HEK293 (cell line): Measurements from ENCODE around the gene C16orf74.

Experiments used
- CTCF ChIA-PET: fragments of 350-600 bp; formaldehyde crosslinking; extraction: SDS; loops from one replicate; lab custom pipeline; 2021; ENCODE audit warnings: antibody characterized with exemption; lab: Yijun Ruan, JAX
- POLR2A ChIA-PET: fragments of 300-600 bp; formaldehyde crosslinking; extraction: SDS; loops from one replicate; lab custom pipeline; 2020; ENCODE audit warnings: antibody characterized with exemption, inconsistent platforms; lab: Yijun Ruan, JAX
- H3K27ac ChIP-seq: fragments of 200-500 bp; sonication (Bioruptor generic); 2 replicates; pipeline ENCODE4 v1.5.1; 2014; ENCODE audit warnings: low read depth, low read length, control low read depth, inconsistent platforms; ENCODE audit errors: extremely low read depth
- H3K36me3 ChIP-seq, 2 experiments: fragments of 200-500 bp in 1 of 2; sonication (Bioruptor generic) in 1 of 2; 1 replicate in 1 of 2; 2 replicates in 1 of 2; pipeline ENCODE4 v1.5.1; 2014 to 2017; ENCODE audit warnings: inconsistent platforms in 2 of 2, low read length in 2 of 2; ENCODE audit not compliant: control insufficient read depth in 2 of 2, insufficient read depth in 1 of 2
- H3K4me1 ChIP-seq: fragments of 200-500 bp; sonication (Bioruptor generic); 2 replicates; pipeline ENCODE4 v1.5.1; 2014; ENCODE audit warnings: mild to moderate bottlenecking, low read length, inconsistent platforms; ENCODE audit not compliant: control insufficient read depth, insufficient read depth
- H3K4me3 ChIP-seq: 2 replicates; pipeline ENCODE4 v1.5.1; 2011; ENCODE audit warnings: low read depth, mild to moderate bottlenecking, control low read depth, low read length, moderate library complexity
- H3K9me3 ChIP-seq: fragments of 200-500 bp; sonication (Bioruptor generic); 2 replicates; pipeline ENCODE4 v1.5.1; 2014; ENCODE audit warnings: low read depth, low read length, inconsistent platforms; ENCODE audit not compliant: control insufficient read depth, insufficient read depth
- ELK4 ChIP-seq: IDR thresholded peaks from 2 replicates; pipeline ENCODE4 v1.6.1; 2011; ENCODE audit warnings: mild to moderate bottlenecking, low read depth, low read length, borderline replicate concordance
- GLIS1 ChIP-seq: fragments of 450-650 bp; formaldehyde crosslinking; IDR thresholded peaks from 2 replicates; pipeline ENCODE4 v1.5.1; 2016; ENCODE audit warnings: missing biosample characterization, missing genetic modification characterization
- GLIS2 ChIP-seq: fragments of 450-650 bp; formaldehyde crosslinking; IDR thresholded peaks from 2 replicates; pipeline ENCODE4 v1.5.1; 2016; ENCODE audit warnings: missing biosample characterization, missing genetic modification characterization
- HIC1 ChIP-seq: fragments of 450-650 bp; formaldehyde crosslinking; IDR thresholded peaks from 2 replicates; pipeline ENCODE4 v1.5.1; 2016; ENCODE audit warnings: missing biosample characterization, missing genetic modification characterization
- MZF1 ChIP-seq: fragments of 450-650 bp; formaldehyde crosslinking; IDR thresholded peaks from 2 replicates; pipeline ENCODE4 v1.5.1; 2017; ENCODE audit warnings: missing biosample characterization, missing genetic modification characterization, borderline replicate concordance
- OVOL3 ChIP-seq: fragments of 450-650 bp; formaldehyde crosslinking; IDR thresholded peaks from 2 replicates; pipeline ENCODE4 v1.5.1; 2016; ENCODE audit warnings: missing biosample characterization, missing genetic modification characterization
- PATZ1 ChIP-seq: fragments of 450-650 bp; formaldehyde crosslinking; IDR thresholded peaks from 2 replicates; pipeline ENCODE4 v1.5.1; 2016; ENCODE audit warnings: missing biosample characterization, missing genetic modification characterization
- PRDM1 ChIP-seq: fragments of 450-650 bp; formaldehyde crosslinking; IDR thresholded peaks from 2 replicates; pipeline ENCODE4; 2016; ENCODE audit warnings: missing biosample characterization, missing genetic modification characterization
- SCRT2 ChIP-seq: fragments of 450-650 bp; formaldehyde crosslinking; IDR thresholded peaks from 2 replicates; pipeline ENCODE4 v1.5.1; 2016; ENCODE audit warnings: missing biosample characterization, missing genetic modification characterization
- ZBTB21 ChIP-seq: fragments of 450-650 bp; formaldehyde crosslinking; IDR thresholded peaks from 2 replicates; pipeline ENCODE4 v1.5.1; 2017; ENCODE audit warnings: missing biosample characterization, missing genetic modification characterization
- ZBTB44 ChIP-seq: fragments of 450-650 bp; IDR thresholded peaks from 2 replicates; pipeline ENCODE4 v1.5.1; 2018; ENCODE audit warnings: missing biosample characterization, mild to moderate bottlenecking, missing genetic modification characterization
- ZIC2 ChIP-seq: fragments of 450-650 bp; formaldehyde crosslinking; IDR thresholded peaks from 2 replicates; pipeline ENCODE4 v1.5.1; 2016; ENCODE audit warnings: missing biosample characterization, missing genetic modification characterization
- ZNF114 ChIP-seq: fragments of 450-650 bp; formaldehyde crosslinking; IDR thresholded peaks from 2 replicates; pipeline ENCODE4 v1.5.0; 2017; ENCODE audit warnings: missing biosample characterization, missing genetic modification characterization
- ZNF19 ChIP-seq: fragments of 450-650 bp; formaldehyde crosslinking; IDR thresholded peaks from 2 replicates; pipeline ENCODE4; 2016; ENCODE audit warnings: missing biosample characterization, missing genetic modification characterization, low read depth
- ZNF2 ChIP-seq: fragments of 450-650 bp; formaldehyde crosslinking; IDR thresholded peaks from 2 replicates; pipeline ENCODE4 v1.5.1; 2016; ENCODE audit warnings: missing biosample characterization, missing genetic modification characterization
- ZNF302 ChIP-seq: fragments of 450-650 bp; formaldehyde crosslinking; IDR thresholded peaks from 2 replicates; pipeline ENCODE4 v1.5.1; 2016; ENCODE audit warnings: missing biosample characterization, missing genetic modification characterization, low read depth
- ZNF423 ChIP-seq: fragments of 450-650 bp; formaldehyde crosslinking; IDR thresholded peaks from 2 replicates; pipeline ENCODE4 v1.5.1; 2016; ENCODE audit warnings: missing biosample characterization, missing genetic modification characterization
- ZNF510 ChIP-seq: fragments of 450-650 bp; formaldehyde crosslinking; IDR thresholded peaks from 2 replicates; pipeline ENCODE4 v1.5.1; 2018; ENCODE audit warnings: mild to moderate bottlenecking, missing genetic modification characterization, missing biosample characterization; ENCODE audit not compliant: insufficient replicate concordance
- ZNF513 ChIP-seq: fragments of 450-650 bp; IDR thresholded peaks from 2 replicates; pipeline ENCODE4 v1.5.1; 2018; ENCODE audit warnings: missing biosample characterization, missing genetic modification characterization
- ZNF529 ChIP-seq: fragments of 450-650 bp; formaldehyde crosslinking; IDR thresholded peaks from 2 replicates; pipeline ENCODE4 v1.5.1; 2017; ENCODE audit warnings: missing genetic modification characterization, missing biosample characterization; ENCODE audit not compliant: insufficient replicate concordance
- ZNF585B ChIP-seq: fragments of 450-650 bp; formaldehyde crosslinking; IDR thresholded peaks from 2 replicates; pipeline ENCODE4 v1.5.1; 2016; ENCODE audit warnings: missing biosample characterization, missing genetic modification characterization
- ZNF596 ChIP-seq: fragments of 450-650 bp; IDR thresholded peaks from 2 replicates; pipeline ENCODE4 v1.5.0; 2018; ENCODE audit warnings: missing biosample characterization, mild to moderate bottlenecking, missing genetic modification characterization, moderate library complexity
- ZNF785 ChIP-seq: fragments of 450-650 bp; formaldehyde crosslinking; IDR thresholded peaks from 2 replicates; pipeline ENCODE4 v1.5.1; 2016; ENCODE audit warnings: missing biosample characterization, missing genetic modification characterization

The C16orf74 gene

GRCh38 chr16:85763616-85764015 lies 12.7 kb upstream of the C16orf74 start:
- ChIA-PET CTCF (interaction anchor here (0.8 kb wide), 1 partner anchor 26 kb away, joined by 3 read pairs; no protein-coding TSS in a partner anchor), POLR2A (no interaction called here)
- no peak overlapping the region for H3K27ac ChIP-seq

GRCh38 chr16:85762970-85763369 lies 12.1 kb upstream of the C16orf74 start:
- no peaks in the 10 kb centered on the region for H3K4me1 ChIP-seq
- CTCF ChIA-PET, result interaction anchor here (0.8 kb wide), 1 partner anchor 26 kb away, joined by 3 read pairs; no protein-coding TSS in a partner anchor
- H3K4me3 ChIP-seq, result no peak overlapping the region
- no peaks in the 10 kb centered on the region for H3K36me3 ChIP-seq
- POLR2A ChIA-PET, result no interaction called here
- TF ChIP-seq SCRT2 (tag by site-specific recombination) (no peak), MZF1 (no peak), ELK4 (no peak), PRDM1 (tag by site-specific recombination) (no peak), ZNF596 (no peak), ZNF114 (tag by site-specific recombination) (no peak), ZIC2 (tag by site-specific recombination) (peak; percentile 34; the same call in 1 of the 2 replicates)
- no peak overlapping the region for H3K27ac ChIP-seq
- H3K9me3 ChIP-seq, result no peaks in the 10 kb centered on the region

More at GRCh38 chr16:85763616-85764015, 12.7 kb upstream of the C16orf74 start:
- TF ChIP-seq ZNF785 (tag by site-specific recombination) (no peak), ZNF19 (tag by site-specific recombination) (no peak), ZNF423 (tag by site-specific recombination) (no peak), PATZ1 (tag by site-specific recombination) (no peak), ZNF529 (no peak), GLIS1 (tag by site-specific recombination) (no peak), ZNF302 (no peak), ZNF2 (no peak), ZNF510 (tag by site-specific recombination) (no peak), ZNF585B (tag by site-specific recombination) (no peak), ZBTB21 (tag by site-specific recombination) (no peak)
- Histone ChIP-seq H3K4me1 (no peaks in the 10 kb centered on the region), H3K4me3 (no peak overlapping the region), H3K36me3 (no peaks in the 10 kb centered on the region), H3K9me3 (no peaks in the 10 kb centered on the region)

GRCh38 chr16:85761861-85762260 lies 11.0 kb upstream of the C16orf74 start:
- Histone ChIP-seq H3K4me1 (no peaks in the 10 kb centered on the region), H3K4me3 (no peak overlapping the region), H3K9me3 (no peaks in the 10 kb centered on the region), H3K36me3 (no peaks in the 10 kb centered on the region), H3K27ac (no peak overlapping the region)
- CTCF ChIA-PET, result interaction anchor here (0.6 kb wide), 1 partner anchor 102 kb away, joined by 3 read pairs; no protein-coding TSS in a partner anchor
- POLR2A ChIA-PET, result no interaction called here
- TF ChIP-seq GLIS2 (no peak), HIC1 (tag by site-specific recombination) (no peak), ZNF596 (no peak), OVOL3 (tag by site-specific recombination) (no peak), ZBTB44 (no peak), ZNF513 (tag by site-specific recombination) (no peak)
